Measurements from ENCODE around the gene SFXN5. TPM values are rescaled to one million over a fixed set of nuclear protein-coding genes. Genes with fewer than 3 reads are reported as not detected.

Gene SFXN5
- total RNA-seq, 2 experiments from 2014 or later, result 11.9 to 13.3 TPM

DNA sequence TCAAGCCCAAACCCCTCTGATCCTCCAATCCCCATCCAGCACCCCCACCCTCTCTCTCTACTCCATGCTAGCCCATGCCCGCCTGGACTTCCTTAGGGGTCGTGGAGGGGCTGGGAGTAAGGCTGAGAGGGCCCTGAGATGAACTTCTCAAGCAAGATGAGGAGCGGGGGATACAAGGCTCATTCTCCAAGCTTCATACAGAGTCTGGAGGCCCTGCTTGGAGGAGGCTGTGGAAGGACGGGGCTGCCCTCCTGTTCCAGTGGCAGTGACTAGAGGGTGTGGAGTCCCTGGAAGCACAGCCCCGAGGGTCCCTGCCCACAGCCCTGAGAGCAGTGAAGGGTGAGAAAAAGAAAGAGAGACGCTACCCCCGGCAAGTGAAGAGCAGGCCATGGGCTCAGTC is 108.6 kb downstream of the SFXN5 start:
- peaks cover 7% of the 10 kb centered on the region for H3K4me1 Mint-ChIP-seq
- no peak overlapping the region for H3K27ac Mint-ChIP-seq
- no peaks in the 10 kb centered on the region for H3K9me3 Mint-ChIP-seq
- POLR2A ChIA-PET, result no interaction called here
- DNase-seq (no peak), ATAC-seq (ENCODE audit: low read depth) (no peak)
- H3K4me3 Mint-ChIP-seq, result no peak overlapping the region
- H3K36me3 Mint-ChIP-seq, result no peaks in the 10 kb centered on the region
- H3K27me3 Mint-ChIP-seq, result no peaks in the 10 kb centered on the region

DNA sequence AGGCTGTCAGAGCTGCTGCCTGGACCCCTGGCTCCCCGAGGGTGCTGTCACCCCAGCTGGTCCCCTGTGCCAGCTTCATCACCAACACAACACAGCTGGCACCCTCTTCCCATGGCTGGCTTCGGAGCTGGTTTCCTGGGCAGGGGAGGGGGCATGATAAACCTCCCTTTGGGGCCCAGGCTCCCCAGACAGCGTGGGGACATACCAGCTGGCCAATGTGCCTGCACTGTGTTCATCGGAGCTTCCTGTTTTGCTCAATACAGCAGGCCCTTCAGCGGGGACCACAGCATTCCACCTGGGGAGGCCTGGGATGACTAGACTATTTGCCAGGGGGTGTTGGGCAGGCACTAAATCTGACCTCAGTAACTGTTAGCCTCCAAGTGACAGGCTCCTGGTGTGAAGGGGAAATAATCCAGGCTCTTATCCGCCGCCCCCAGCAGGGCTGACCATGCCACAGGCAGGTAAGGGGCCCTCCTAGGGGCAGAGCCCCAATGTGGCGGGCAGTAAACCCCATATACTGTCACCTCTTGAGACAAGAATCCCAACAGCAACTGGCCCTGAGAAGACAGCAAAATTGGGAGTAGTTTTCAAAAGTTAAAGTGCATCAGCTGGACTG is 109.6 kb downstream of the SFXN5 start:
- Mint-ChIP-seq H3K27me3 (no peaks in the 10 kb centered on the region), H3K9me3 (no peaks in the 10 kb centered on the region), H3K36me3 (peaks cover 2% of the 10 kb centered on the region), H3K4me1 (peaks cover 8% of the 10 kb centered on the region), H3K4me3 (no peak overlapping the region), H3K27ac (no peak overlapping the region)
- no peak for ATAC-seq (ENCODE audit: low read depth)
- no peak for DNase-seq
- POLR2A ChIA-PET, result no interaction called here

- H3K27me3 Mint-ChIP-seq, result no peaks in the 10 kb centered on the region
- peaks cover 10% of the 10 kb centered on the region for H3K4me1 Mint-ChIP-seq
- no peak for DNase-seq
- no peak overlapping the region for H3K27ac Mint-ChIP-seq
- no peak for ATAC-seq (ENCODE audit: low read depth)
- peaks cover 5% of the 10 kb centered on the region for H3K36me3 Mint-ChIP-seq
- H3K9me3 Mint-ChIP-seq, result no peaks in the 10 kb centered on the region
- POLR2A ChIA-PET, result no interaction called here
- no peak overlapping the region for H3K4me3 Mint-ChIP-seq
Measured at GRCh38 chr2:72961036-72961720, 110.3 kb downstream of the SFXN5 start.

DNA sequence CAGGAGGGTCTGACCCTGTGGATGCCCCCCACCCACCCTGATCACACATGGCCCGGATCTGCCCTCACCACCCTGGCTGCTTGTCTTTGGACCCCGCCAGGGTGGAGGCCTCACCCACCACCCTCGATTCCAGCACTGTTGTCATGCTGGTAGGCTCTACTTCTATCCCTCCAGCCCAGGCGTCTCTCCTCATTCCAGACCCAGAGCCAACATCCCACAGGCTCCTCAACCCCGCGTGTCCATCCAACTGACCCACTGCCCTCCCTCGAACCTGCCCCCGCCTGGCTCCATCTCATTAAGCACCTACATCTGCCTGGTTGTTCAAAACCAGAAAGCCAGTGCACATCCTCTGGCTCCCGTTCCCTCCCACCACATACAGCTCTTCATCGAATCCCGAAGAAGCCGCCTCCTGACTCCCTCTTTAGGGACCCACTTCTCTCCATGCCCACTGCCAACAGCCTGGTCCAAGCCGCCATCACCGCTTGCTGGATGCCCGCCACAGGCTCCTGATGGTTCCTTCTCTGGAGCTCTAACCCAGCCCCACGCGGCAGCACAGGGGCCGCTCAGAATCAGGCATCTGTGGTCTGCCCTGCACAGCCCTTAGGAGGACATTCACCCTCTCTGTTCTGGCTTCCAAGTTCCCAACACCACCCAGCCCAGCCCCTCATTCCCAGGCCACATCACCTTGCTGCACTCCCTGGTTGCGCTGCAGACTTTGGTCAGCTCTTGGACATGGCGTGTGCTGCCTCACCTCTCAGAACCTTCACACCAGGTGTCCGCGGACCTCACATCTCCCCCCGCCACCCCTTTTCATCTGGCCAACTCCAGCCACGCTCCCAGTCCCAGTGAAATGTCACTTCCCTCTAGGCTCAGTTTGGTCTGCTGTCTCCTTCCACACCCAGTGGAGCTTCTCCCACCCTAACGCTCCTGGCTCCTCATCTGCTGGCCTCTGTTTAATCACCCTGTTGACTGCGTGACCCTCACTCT is 111.2 kb downstream of the SFXN5 start:
- Mint-ChIP-seq H3K4me3 (no peak overlapping the region), H3K36me3 (peaks cover 5% of the 10 kb centered on the region), H3K27me3 (no peaks in the 10 kb centered on the region), H3K9me3 (no peaks in the 10 kb centered on the region), H3K4me1 (peaks cover 11% of the 10 kb centered on the region), H3K27ac (peak overlapping the region; percentile 55)
- no peak for ATAC-seq (ENCODE audit: low read depth)
- POLR2A ChIA-PET, result no interaction called here
- DNase-seq, result no peak

DNA sequence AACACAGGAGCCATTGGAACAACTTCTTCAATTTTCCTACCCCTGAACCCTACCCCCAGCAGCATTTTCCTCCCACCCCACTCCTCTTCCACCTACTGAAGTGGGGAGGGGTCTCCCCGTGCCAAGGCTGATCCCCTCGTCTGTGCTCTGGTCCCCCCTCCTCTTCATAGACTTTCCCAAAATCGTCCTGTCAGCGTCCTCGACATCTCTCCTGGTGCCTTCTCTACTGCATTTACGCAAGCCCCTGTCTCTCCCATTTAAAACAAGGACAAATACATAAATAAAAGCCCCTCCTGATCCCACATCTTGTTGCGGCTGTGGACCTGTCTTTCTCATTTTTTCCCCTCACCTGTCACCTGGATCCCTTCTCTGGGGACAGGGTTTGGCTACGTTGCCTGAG is 112.0 kb downstream of the SFXN5 start:
- Mint-ChIP-seq H3K27me3 (no peaks in the 10 kb centered on the region), H3K36me3 (peaks cover 5% of the 10 kb centered on the region), H3K4me3 (no peak overlapping the region), H3K4me1 (peaks cover 16% of the 10 kb centered on the region), H3K27ac (peak overlapping the region; percentile 32), H3K9me3 (no peaks in the 10 kb centered on the region)
- no peak for ATAC-seq (ENCODE audit: low read depth)
- POLR2A ChIA-PET, result no interaction called here
- DNase-seq, result no peak

DNA sequence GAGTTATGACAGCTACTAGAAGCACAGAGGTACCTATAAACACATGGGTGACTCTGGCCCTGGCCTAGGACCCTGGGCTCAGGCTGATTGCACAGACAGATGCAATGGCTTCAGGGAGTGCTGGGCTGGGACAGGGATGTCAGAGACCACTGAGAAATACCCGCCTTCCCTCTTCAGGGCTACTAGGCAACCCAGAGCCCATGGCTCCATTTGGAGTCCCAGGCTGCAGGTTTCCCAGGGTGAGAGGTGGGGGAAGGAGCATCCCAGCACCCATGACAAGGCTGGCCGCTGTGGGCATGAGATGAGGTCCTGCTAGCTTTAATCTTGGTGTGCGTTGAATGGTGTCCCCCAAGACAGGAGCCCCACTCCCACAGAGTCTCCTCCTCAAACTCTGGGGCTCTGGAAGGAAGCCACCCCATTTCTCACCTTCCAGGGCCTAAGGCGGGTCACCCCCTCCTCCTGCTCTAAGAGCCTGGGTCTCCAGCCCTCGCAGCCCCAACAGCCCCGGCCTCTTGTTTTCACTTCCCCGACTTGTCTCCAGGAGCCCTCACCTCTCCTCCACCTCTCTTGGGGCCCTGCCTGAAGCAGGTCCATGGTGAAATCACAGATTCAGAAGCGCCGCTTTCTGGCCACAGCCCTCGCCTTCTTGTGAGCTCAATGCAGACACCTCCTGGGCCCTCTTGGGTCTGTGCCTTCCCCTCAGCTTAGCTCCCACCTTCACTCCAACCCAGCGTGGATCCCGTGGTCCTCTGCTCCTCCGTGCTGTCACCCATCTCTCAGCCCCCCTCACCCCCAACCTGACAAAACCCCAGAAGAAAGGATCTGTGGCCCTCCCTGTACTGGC is 112.7 kb downstream of the SFXN5 start:
- ATAC-seq (ENCODE audit: low read depth) (no peak), DNase-seq (no peak)
- Mint-ChIP-seq H3K36me3 (peaks cover 5% of the 10 kb centered on the region), H3K4me3 (no peak overlapping the region), H3K4me1 (peaks cover 23% of the 10 kb centered on the region), H3K27me3 (no peaks in the 10 kb centered on the region), H3K27ac (peak overlapping the region; percentile 16), H3K9me3 (no peaks in the 10 kb centered on the region)
- POLR2A ChIA-PET, result no interaction called here

DNA sequence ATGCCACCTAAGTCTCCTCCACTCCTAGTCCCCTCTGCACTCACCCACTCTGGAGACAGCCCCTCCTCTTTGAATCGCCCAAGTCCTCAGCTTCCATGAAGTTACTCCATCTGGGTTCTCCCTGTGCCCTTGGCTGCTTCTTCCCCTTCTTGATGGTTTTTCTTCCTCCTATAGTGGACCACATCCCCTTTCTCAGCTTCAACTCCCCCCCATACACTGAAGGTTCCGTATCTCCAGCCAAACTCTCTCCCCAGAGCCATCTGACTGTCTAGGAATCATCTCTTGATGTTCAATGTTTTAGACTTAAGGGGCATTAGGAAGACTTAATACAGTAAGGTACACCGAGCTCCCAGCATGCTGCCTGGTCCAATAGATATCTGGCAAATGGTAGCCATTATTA is 114.6 kb downstream of the SFXN5 start:
- Mint-ChIP-seq H3K4me3 (no peak overlapping the region), H3K27ac (peak overlapping the region; percentile 14), H3K36me3 (peaks cover 5% of the 10 kb centered on the region), H3K27me3 (no peaks in the 10 kb centered on the region), H3K9me3 (no peaks in the 10 kb centered on the region), H3K4me1 (peaks cover 31% of the 10 kb centered on the region)
- DNase-seq (no peak), ATAC-seq (ENCODE audit: low read depth) (no peak)
- POLR2A ChIA-PET, result interaction anchor here (1.8 kb wide), 1 partner anchor 63 kb away, joined by 4 read pairs; no protein-coding TSS in a partner anchor

GRCh38 chr2:72956050-72956395 is 115.5 kb downstream of the SFXN5 start:
- POLR2A ChIA-PET, result interaction anchor here (1.8 kb wide), 1 partner anchor 62 kb away, joined by 4 read pairs; no protein-coding TSS in a partner anchor
- no peak overlapping the region for H3K27ac Mint-ChIP-seq
- ATAC-seq (ENCODE audit: low read depth), result no peak

GRCh38 chr2:72955228-72956049 is 116.1 kb downstream of the SFXN5 start:
- DNase-seq, result no peak
- ATAC-seq (ENCODE audit: low read depth), result no peak
- H3K9me3 Mint-ChIP-seq, result no peaks in the 10 kb centered on the region
- H3K4me1 Mint-ChIP-seq, result peaks cover 34% of the 10 kb centered on the region
- H3K4me3 Mint-ChIP-seq, result peak overlapping the region; percentile 95
- POLR2A ChIA-PET, result no interaction called here
- peaks cover 5% of the 10 kb centered on the region for H3K36me3 Mint-ChIP-seq
- H3K27me3 Mint-ChIP-seq, result no peaks in the 10 kb centered on the region
- peak overlapping the region; percentile 27 for H3K27ac Mint-ChIP-seq

More at GRCh38 chr2:72956050-72956395, 115.5 kb downstream of the SFXN5 start:
- DNase-seq, result no peak
- Mint-ChIP-seq H3K27me3 (no peaks in the 10 kb centered on the region), H3K9me3 (no peaks in the 10 kb centered on the region), H3K4me3 (no peak overlapping the region), H3K4me1 (peaks cover 34% of the 10 kb centered on the region), H3K36me3 (peaks cover 5% of the 10 kb centered on the region)

DNA sequence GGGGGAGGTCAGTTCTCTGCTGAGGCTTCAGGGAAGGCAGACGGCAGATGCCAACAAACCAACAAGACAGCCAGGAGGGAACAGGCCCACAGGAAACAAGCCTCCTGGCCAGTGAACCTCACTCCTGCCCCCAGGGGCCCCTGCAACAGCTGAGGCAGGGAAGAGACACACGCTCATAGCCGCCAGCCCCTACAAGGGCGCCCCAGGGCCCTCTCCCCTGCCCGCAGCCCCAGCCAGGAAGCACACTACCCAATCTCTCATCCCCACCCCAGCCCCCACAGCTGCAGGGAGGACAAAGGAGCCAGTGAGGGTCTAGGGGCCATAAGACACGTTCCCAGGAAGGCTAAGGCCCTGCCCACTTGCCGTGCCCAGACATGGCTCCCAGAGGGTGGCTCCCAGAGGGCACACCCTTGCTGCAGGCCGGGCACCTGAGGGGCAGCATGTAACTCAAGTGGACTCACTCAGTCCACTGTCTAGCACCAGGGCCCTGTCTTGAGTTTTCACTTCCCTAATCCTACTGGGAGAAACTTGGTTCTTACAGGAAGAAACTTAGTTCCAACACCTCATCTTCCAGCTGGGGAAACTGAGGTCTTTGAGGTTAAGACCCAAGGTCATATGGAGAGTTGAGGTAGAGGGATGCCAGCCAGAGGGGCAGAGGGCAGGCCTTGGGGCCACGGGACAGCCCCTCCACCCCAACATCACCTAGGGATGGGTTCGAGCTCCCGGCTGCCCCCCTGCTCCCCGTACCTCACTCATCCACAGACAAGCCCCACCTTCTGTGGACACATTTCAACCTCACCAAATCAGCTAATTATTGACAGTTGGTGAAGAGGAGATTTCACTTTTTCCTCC is 116.9 kb downstream of the SFXN5 start:
- Mint-ChIP-seq H3K27me3 (no peaks in the 10 kb centered on the region), H3K4me1 (peaks cover 34% of the 10 kb centered on the region), H3K36me3 (peaks cover 5% of the 10 kb centered on the region), H3K27ac (peak overlapping the region; percentile 98), H3K9me3 (no peaks in the 10 kb centered on the region), H3K4me3 (peak overlapping the region; percentile 95)
- ATAC-seq (ENCODE audit: low read depth) (peak; percentile 20), DNase-seq (no peak)
- POLR2A ChIA-PET, result interaction anchor here (0.7 to 1.6 kb wide), 7 partner anchors 9 to 278 kb away, joined by 3 to 7 read pairs (median 3); partner anchors contain the start of gene PRADC1

GRCh38 chr2:72953976-72954375 is 117.5 kb downstream of the SFXN5 start:
- peaks cover 5% of the 10 kb centered on the region for H3K36me3 Mint-ChIP-seq
- peak overlapping the region; percentile 95 for H3K4me3 Mint-ChIP-seq
- peak; percentile 72 for DNase-seq
- H3K9me3 Mint-ChIP-seq, result no peaks in the 10 kb centered on the region
- H3K27me3 Mint-ChIP-seq, result no peaks in the 10 kb centered on the region
- ATAC-seq (ENCODE audit: low read depth), result peak; percentile 98
- POLR2A ChIA-PET, result interaction anchor here (0.7 to 1.6 kb wide), 7 partner anchors 9 to 279 kb away, joined by 3 to 7 read pairs (median 3); partner anchors contain the start of gene PRADC1
- H3K27ac Mint-ChIP-seq, result peak overlapping the region; percentile 98
- H3K4me1 Mint-ChIP-seq, result peaks cover 32% of the 10 kb centered on the region
